ENCODE measurements around the gene ROBO1.

Gene ROBO1

GRCh38 chr3:79056498-79056897, 711.3 kb downstream of the ROBO1 start:
- H3K79me2 ChIP-seq (ENCODE audit: insufficient read depth, low read depth), result no peaks in the 10 kb centered on the region
- no peaks in the 10 kb centered on the region for H3K36me3 ChIP-seq (ENCODE audit: insufficient read depth)
- no peak overlapping the region for H2AFZ ChIP-seq (ENCODE audit: low read depth)
- H3K4me3 ChIP-seq (IDR thresholded peaks at IDR 0.05; ENCODE audit: insufficient read depth, low read depth, low read length), result no peak overlapping the region
- TF ChIP-seq CTCF (conservative IDR thresholded peaks at IDR 0.05; ENCODE audit: low read depth, low read length), result no peak
- no peaks in the 10 kb centered on the region for H3K27me3 ChIP-seq (ENCODE audit: insufficient read depth, low read depth)
- no peaks in the 10 kb centered on the region for H4K20me1 ChIP-seq (ENCODE audit: insufficient read depth)
- no peak overlapping the region for H3K4me2 ChIP-seq
- no peak overlapping the region for H3K27ac ChIP-seq
- no peak overlapping the region for H3K9ac ChIP-seq
- H3K4me1 ChIP-seq (ENCODE audit: low read depth, poor library complexity, severe bottlenecking), result no peaks in the 10 kb centered on the region

- Histone ChIP-seq H3K27ac (no peak overlapping the region), H3K4me1 (ENCODE audit: low read depth, poor library complexity, severe bottlenecking) (no peaks in the 10 kb centered on the region), H4K20me1 (ENCODE audit: insufficient read depth) (no peaks in the 10 kb centered on the region), H3K9ac (no peak overlapping the region), H3K27me3 (ENCODE audit: insufficient read depth, low read depth) (no peaks in the 10 kb centered on the region), H3K79me2 (ENCODE audit: insufficient read depth, low read depth) (no peaks in the 10 kb centered on the region), H2AFZ (ENCODE audit: low read depth) (no peak overlapping the region), H3K36me3 (ENCODE audit: insufficient read depth) (no peaks in the 10 kb centered on the region), H3K4me3 (IDR thresholded peaks at IDR 0.05; ENCODE audit: insufficient read depth, low read depth, low read length) (no peak overlapping the region), H3K4me2 (no peak overlapping the region)
- no peak for TF ChIP-seq CTCF (conservative IDR thresholded peaks at IDR 0.05; ENCODE audit: low read depth, low read length)
These were observed 715.6 kb downstream of the ROBO1 start for GRCh38 chr3:79052054-79052681.

- Histone ChIP-seq H3K4me2 (no peak overlapping the region), H3K27ac (no peak overlapping the region), H3K79me2 (ENCODE audit: insufficient read depth, low read depth) (no peaks in the 10 kb centered on the region), H2AFZ (ENCODE audit: low read depth) (no peak overlapping the region), H3K36me3 (ENCODE audit: insufficient read depth) (no peaks in the 10 kb centered on the region), H4K20me1 (ENCODE audit: insufficient read depth) (no peaks in the 10 kb centered on the region), H3K27me3 (ENCODE audit: insufficient read depth, low read depth) (no peaks in the 10 kb centered on the region), H3K4me1 (ENCODE audit: low read depth, poor library complexity, severe bottlenecking) (no peaks in the 10 kb centered on the region), H3K4me3 (IDR thresholded peaks at IDR 0.05; ENCODE audit: insufficient read depth, low read depth, low read length) (no peak overlapping the region), H3K9ac (no peak overlapping the region)
- TF ChIP-seq CTCF (conservative IDR thresholded peaks at IDR 0.05; ENCODE audit: low read depth, low read length), result no peak
These were observed 720.2 kb downstream of the ROBO1 start for GRCh38 chr3:79047581-79047980.

- no peak for TF ChIP-seq CTCF (conservative IDR thresholded peaks at IDR 0.05; ENCODE audit: low read depth, low read length)
- H3K36me3 ChIP-seq (ENCODE audit: insufficient read depth), result no peaks in the 10 kb centered on the region
- no peaks in the 10 kb centered on the region for H3K4me1 ChIP-seq (ENCODE audit: low read depth, poor library complexity, severe bottlenecking)
- no peak overlapping the region for H3K9ac ChIP-seq
- H2AFZ ChIP-seq (ENCODE audit: low read depth), result no peak overlapping the region
- no peak overlapping the region for H3K4me2 ChIP-seq
- H3K27me3 ChIP-seq (ENCODE audit: insufficient read depth, low read depth), result no peaks in the 10 kb centered on the region
- H4K20me1 ChIP-seq (ENCODE audit: insufficient read depth), result no peaks in the 10 kb centered on the region
- no peak overlapping the region for H3K27ac ChIP-seq
- H3K4me3 ChIP-seq (IDR thresholded peaks at IDR 0.05; ENCODE audit: insufficient read depth, low read depth, low read length), result no peak overlapping the region
- no peaks in the 10 kb centered on the region for H3K79me2 ChIP-seq (ENCODE audit: insufficient read depth, low read depth)
These were observed 726.2 kb downstream of the ROBO1 start for GRCh38 chr3:79041621-79042020.
